K562 (cell line): ENCODE results near the gene LTBP2. TPM values are rescaled to one million over a fixed set of nuclear protein-coding genes. Genes with fewer than 3 reads are reported as not detected.

ENCODE experiments used
- ATAC-seq: fragments of 200-7000 bp; cut with Tn5 transposase; 3 replicates; pipeline ENCODE4 v1.9.1; 2020; ENCODE audit warnings: moderate library complexity
- BruUV-seq: library from RNA; stranded (reverse); fragments of 400-500 nt; replicated peaks from 2 replicates; lab custom pipeline; 2021; lab: Mats Ljungman, UMichigan
- CTCF ChIA-PET: fragments of 300-600 bp; formaldehyde crosslinking; extraction: SDS; loops from one replicate; lab custom pipeline; 2021; ENCODE audit warnings: low intra/inter-chr PET ratio; lab: Yijun Ruan, JAX
- POLR2A ChIA-PET: fragments of 300-600, 350-650 bp; sonication (Branson Sonifier 250); formaldehyde crosslinking; extraction: SDS; loops from one replicate; lab custom pipeline; 2021; ENCODE audit warnings: antibody characterized with exemption, inconsistent platforms; lab: Yijun Ruan, JAX
- DNase-seq, 4 experiments: peaks; one replicate each; pipeline versions ENCODE4 v3.0.0 to v3.0.0-alpha.2; 2011 to 2018; ENCODE audit warnings: low spot score in 3 of 4, mixed read lengths in 3 of 4; ENCODE audit errors: extremely low read depth in 1 of 4
- FAIRE-seq: peaks from 2 replicates; lab custom pipeline; 2011; peaks lifted over from hg19 to GRCh38; lab: Jason Lieb, UNC
- H2AFZ ChIP-seq: 2 replicates; pipeline ENCODE4 v1.6.0; 2011; ENCODE audit warnings: low read depth, low read length, control low read depth, inconsistent platforms
- H3K27ac ChIP-seq: fragments of 200-600 bp; 3 replicates; pipeline ENCODE4 v1.8.0; 2011; ENCODE audit warnings: low read depth, mild to moderate bottlenecking, control low read depth, inconsistent platforms, low read length, moderate library complexity, mixed read lengths; ENCODE audit errors: extremely low read depth
- H3K27me3 ChIP-seq, 2 experiments: fragments of 300-600 bp in 1 of 2; 2 replicates in 1 of 2; 3 replicates in 1 of 2; pipeline versions ENCODE4 v1.6.0 to v1.8.0; 2011; ENCODE audit warnings: inconsistent platforms in 2 of 2, low read length in 2 of 2, mild to moderate bottlenecking in 1 of 2, mixed read lengths in 1 of 2, moderate library complexity in 1 of 2; ENCODE audit not compliant: control insufficient read depth in 2 of 2, insufficient read depth in 2 of 2
- H3K36me3 ChIP-seq: fragments of 300-600 bp; 3 replicates; pipeline ENCODE4 v1.8.0; 2011; ENCODE audit warnings: mild to moderate bottlenecking, low read length, inconsistent platforms; ENCODE audit not compliant: control insufficient read depth, insufficient read depth
- H3K4me1 ChIP-seq, 2 experiments: fragments of 200-600 bp in 1 of 2; replicated peaks in 1 of 2; 2 replicates in 1 of 2; 3 replicates in 1 of 2; pipeline versions ENCODE4 v1.5.1 to v1.8.0; 2011; ENCODE audit warnings: inconsistent platforms in 2 of 2, low read length in 2 of 2, mild to moderate bottlenecking in 1 of 2, mixed read lengths in 1 of 2, moderate library complexity in 1 of 2; ENCODE audit not compliant: control insufficient read depth in 2 of 2, insufficient read depth in 2 of 2
- H3K4me2 ChIP-seq: 2 replicates; pipeline ENCODE4 v1.6.1; 2011; ENCODE audit warnings: low read length, control low read depth, inconsistent platforms, mixed read lengths; ENCODE audit not compliant: insufficient read depth
- H3K4me3 ChIP-seq: fragments of 200-600 bp; sonication (generic), shearing (Covaris generic); 2 replicates; pipeline ENCODE4 v1.5.1; 2016; ENCODE audit warnings: control low read depth, inconsistent platforms
- H3K79me2 ChIP-seq: fragments of 200-600 bp; 3 replicates; pipeline ENCODE4 v1.8.0; 2011; ENCODE audit warnings: low read length, inconsistent platforms; ENCODE audit not compliant: control insufficient read depth, insufficient read depth
- H3K9ac ChIP-seq, 2 experiments: 2 replicates each; pipeline versions ENCODE4 v1.6.0 to v1.6.1; 2011; ENCODE audit warnings: low read depth in 2 of 2, low read length in 2 of 2, control low read depth in 1 of 2, inconsistent platforms in 1 of 2, mild to moderate bottlenecking in 1 of 2, mixed read lengths in 1 of 2; ENCODE audit not compliant: insufficient read depth in 1 of 2
- H3K9me1 ChIP-seq: one replicate; pipeline ENCODE4 v1.6.0; 2011; ENCODE audit warnings: inconsistent platforms, mild to moderate bottlenecking, low read length, moderate library complexity; ENCODE audit not compliant: control insufficient read depth, insufficient read depth
- H3K9me3 ChIP-seq: replicated peaks from 2 replicates; pipeline ENCODE4 v1.5.1; 2011; ENCODE audit warnings: low read depth, low read length, inconsistent platforms; ENCODE audit not compliant: control insufficient read depth, insufficient read depth
- H4K20me1 ChIP-seq: replicated peaks from 2 replicates; pipeline ENCODE4 v1.6.1; 2011; ENCODE audit warnings: low read length, inconsistent platforms, mixed read lengths; ENCODE audit not compliant: control insufficient read depth, insufficient read depth
- CREB3L1 ChIP-seq: fragments of 450-650 bp; IDR thresholded peaks from 2 replicates; pipeline ENCODE4 v1.6.1; 2014; ENCODE audit warnings: low read depth, mild to moderate bottlenecking, moderate library complexity, borderline replicate concordance
- CTCF ChIP-seq, 3 experiments: IDR thresholded peaks in 2 of 3; conservative IDR thresholded peaks in 1 of 3; 2 replicates each; pipeline ENCODE4 v1.5.1; 2011 to 2012; ENCODE audit warnings: low read length in 3 of 3, mild to moderate bottlenecking in 3 of 3, control low read depth in 2 of 3, improper control_type of control experiment in 1 of 3, inconsistent platforms in 1 of 3, low read depth in 1 of 3, mixed read lengths in 1 of 3, moderate library complexity in 1 of 3; ENCODE audit not compliant: insufficient read depth in 2 of 3
- FOXJ2 ChIP-seq: fragments of 200-800 bp; sonication (Bioruptor generic); IDR thresholded peaks from 2 replicates; pipeline ENCODE4 v1.6.1; 2016; ENCODE audit warnings: missing genetic modification characterization, missing compliant biosample characterization
- RBM17 ChIP-seq: fragments of 200-400 bp; formaldehyde crosslinking; IDR thresholded peaks from 2 replicates; pipeline ENCODE4 v1.6.1; 2017; ENCODE audit warnings: low read depth, mild to moderate bottlenecking, low read length, borderline replicate concordance
- RCOR1 ChIP-seq, 2 experiments: IDR thresholded peaks; 2 replicates each; pipeline ENCODE4 v1.6.1; 2012; ENCODE audit warnings: low read depth in 2 of 2, low read length in 2 of 2, borderline replicate concordance in 1 of 2, improper control_type of control experiment in 1 of 2
- SNIP1 ChIP-seq: fragments of 450-650 bp; IDR thresholded peaks from 2 replicates; pipeline ENCODE4 v1.7.1; 2017; ENCODE audit warnings: low read depth, mild to moderate bottlenecking
- WGBS: fragments of 100-300 bp; shearing (Covaris generic); methylation state at CpG from one replicate; pipeline ENCODE4 v1.1.6; 2016; ENCODE audit warnings: low coverage, mixed read lengths; ENCODE audit not compliant: insufficient coverage; ENCODE audit errors: missing lambda C conversion rate; 5-methylcytosine and 5-hydroxymethylcytosine counted together
- in situ Hi-C: fragments of 300-500 bp; cut with MboI; formaldehyde crosslinking; loops from 4 replicates; pipeline ENCODE4 v1.15.0; 2018; ENCODE audit warnings: inconsistent platforms, mixed read lengths
- intact Hi-C: fragments of 100-400 bp; cut with micrococcal nuclease; formaldehyde crosslinking; loops from 2 replicates; pipeline ENCODE4 v1.14.2; 2022
- polyA plus RNA-seq, 8 experiments: library from polyadenylated mRNA; depleted of rRNA in 4 of 8; stranded (reverse) in 5 of 8; unstranded in 3 of 8; fragments of >200 nt; fragmentation: Nextera tagmentation in 2 of 8; fragmentation: Illumina TruSeq in 1 of 8; extraction: Ambion mirVana in 2 of 8; extraction: Trizol in 1 of 8; gene quantifications; 2 replicates each; pipeline versions ENCODE4 v1.2.1 to v1.2.3, GENCODE V29; 2011 to 2014; ENCODE audit warnings: inconsistent platforms in 1 of 8, missing spikeins in 1 of 8
- total RNA-seq, 7 experiments: library from RNA; depleted of rRNA in 6 of 7; stranded (reverse); fragments of >200 nt in 6 of 7; fragmentation: Illumina TruSeq in 2 of 7; extraction: Trizol in 2 of 7; gene quantifications; 2 replicates each; pipeline versions ENCODE4 v1.2.1 to v1.2.3, GENCODE V29; 2011 to 2021; ENCODE audit warnings: low replicate concordance in 1 of 7

Gene LTBP2
- total and polyA plus RNA-seq, 9 of the 15 experiments (the other 6 are each of a cell fraction or from before 2014, with no cell fraction given): under 0.01 to 0.18 (median 0.03) TPM; not detected in 3

- H4K20me1 ChIP-seq: no peaks in the 10 kb centered on the region
- FAIRE-seq (no peak), DNase-seq (no peak), ATAC-seq (peak; percentile 72)
- ChIA-PET POLR2A (interaction anchor here (1.7 kb wide), 1 partner anchor 9 kb away, joined by 5 read pairs; no protein-coding TSS in a partner anchor), CTCF (no interaction called here)
- no peak overlapping the region for H3K27ac ChIP-seq
- no peak overlapping the region for H3K4me3 ChIP-seq
- peaks cover 4 to 70% of the 10 kb centered on the region in 2 experiments; a peak in 3 of 5 replicates for H3K27me3 ChIP-seq
- in situ Hi-C loops: no loop called here
- H2AFZ ChIP-seq: no peak overlapping the region
- WGBS: 0% methylated on average over 8 of the region's 15 CpGs
- H3K4me2 ChIP-seq: no peak overlapping the region
- no peak overlapping the region for H3K9ac ChIP-seq
- BruUV-seq: no TSS peak
- intact Hi-C loops: no loop called here
- H3K79me2 ChIP-seq: no peaks in the 10 kb centered on the region
- TF ChIP-seq CTCF (IDR thresholded peaks at IDR 0.05 in 2 of 3, conservative IDR thresholded peaks at IDR 0.05 in 1 of 3; ENCODE audit: insufficient read depth in 2 of 3, low read depth in 1 of 3, low read length in 3 of 3): peak; percentile 39 to 97 (median 63); a peak in 4 of 6 replicates
- TF ChIP-seq SNIP1: no peak
- TF ChIP-seq, all 486 proteins: peak for 1
- Histone ChIP-seq H3K4me1 (peaks cover 0 to 1% of the 10 kb centered on the region in 2 experiments; a peak in 1 of 5 replicates), H3K36me3 (no peaks in the 10 kb centered on the region), H3K9me3 (no peaks in the 10 kb centered on the region), H3K9me1 (no peaks in the 10 kb centered on the region)
These were observed 103.7 kb downstream of the LTBP2 start for GRCh38 chr14:74508292-74508731.

- BruUV-seq: no TSS peak
- Histone ChIP-seq H3K9me1 (no peaks in the 10 kb centered on the region), H3K27ac (no peak overlapping the region), H3K9ac (no peak overlapping the region), H3K4me3 (no peak overlapping the region), H3K36me3 (no peaks in the 10 kb centered on the region), H3K9me3 (no peaks in the 10 kb centered on the region), H3K27me3 (peaks cover 4 to 67% of the 10 kb centered on the region in 2 experiments; a peak in 3 of 5 replicates), H2AFZ (no peak overlapping the region), H4K20me1 (no peaks in the 10 kb centered on the region), H3K4me2 (no peak overlapping the region), H3K4me1 (peaks cover 0 to 4% of the 10 kb centered on the region in 2 experiments; a peak in 1 of 5 replicates), H3K79me2 (no peaks in the 10 kb centered on the region)
- DNase-seq: no peak
- no peak for ATAC-seq
- WGBS: 0% methylated on average over 5 of the region's 5 CpGs
- intact Hi-C loops: no loop called here
- CTCF ChIA-PET: interaction anchor here (0.6 kb wide), 1 partner anchor 145 kb away, joined by 3 read pairs; no protein-coding TSS in a partner anchor
- FAIRE-seq: no peak
- POLR2A ChIA-PET: interaction anchor here (1.7 kb wide), 1 partner anchor 8 kb away, joined by 5 read pairs; no protein-coding TSS in a partner anchor
- in situ Hi-C loops: no loop called here
- TF ChIP-seq FOXJ2: no peak
- no peak for TF ChIP-seq RBM17
- TF ChIP-seq RCOR1 (IDR thresholded peaks at IDR 0.05; ENCODE audit: borderline replicate concordance in 1 of 2, low read depth in 2 of 2, low read length in 2 of 2): no peak
- TF ChIP-seq CREB3L1: no peak
These were observed 104.2 kb downstream of the LTBP2 start for GRCh38 chr14:74507840-74508239.
